ENCODE measurements around the gene INSYN2B. TPM values are rescaled to one million over a fixed set of nuclear protein-coding genes. Genes with fewer than 3 reads are reported as not detected.

Gene INSYN2B
- total and polyA plus RNA-seq, 2 of the 4 experiments (the other 2 are of a cell fraction): 9.1 to 33.5 TPM

- H4K8ac ChIP-seq (ENCODE audit: low read depth in 2 of 2, low read length in 2 of 2): peak overlapping the region; percentile 33 to 84
- H2BK15ac ChIP-seq (ENCODE audit: low read depth, low read length): peak overlapping the region; percentile 11; the same call in 1 of the 3 replicates
- no peaks in the 10 kb centered on the region for H3K9me3 ChIP-seq (ENCODE audit: control insufficient read depth, insufficient read depth, low read length)
- H3K27me3 ChIP-seq (ENCODE audit: control insufficient read depth, insufficient read depth, low read length): no peaks in the 10 kb centered on the region
- peak overlapping the region; percentile 97 for H3K56ac ChIP-seq (ENCODE audit: extremely low read depth, insufficient read depth, low read length)
- BruUV-seq (replicated peaks): TSS peak; percentile 64
- dilution Hi-C loops (cut with HindIII; ENCODE audit: low sequenced_read_pairs, unreplicated experiment): no loop called here
- ATAC-seq (ENCODE audit: low read depth) (peak; percentile 13), DNase-seq (peak; percentile 28)
- CTCF ChIA-PET: interaction anchor here (0.8 to 2.7 kb wide), 50 partner anchors 8 to 537 kb away, joined by 3 to 117 read pairs (median 5); no protein-coding TSS in a partner anchor
- peak overlapping the region; percentile 74 for H4K91ac ChIP-seq (ENCODE audit: insufficient read depth, low read depth, low read length)
- H3K4ac ChIP-seq (ENCODE audit: low read depth, low read length): peak overlapping the region; percentile 89
- peak overlapping the region; percentile 76; the same call in 1 of the 2 replicates for H4K5ac ChIP-seq (ENCODE audit: low read depth, low read length)
- H3K14ac ChIP-seq (replicated peaks; ENCODE audit: low read depth, low read length): peak overlapping the region; percentile 94
- peak overlapping the region; percentile 86 for H2AFZ ChIP-seq (replicated peaks; ENCODE audit: low read length, poor library complexity)
- no CpG with 5 or more reads among the region's 3 CpGs for WGBS, 2 experiments (ENCODE audit: extremely low coverage in 2 of 2, insufficient read length in 1 of 2)
- TF ChIP-seq RFX5 (IDR thresholded peaks at IDR 0.05; ENCODE audit: low read depth, low read length) (no peak), CTCF (conservative IDR thresholded peaks at IDR 0.05; ENCODE audit: low read depth, low read length) (no peak), MXI1 (IDR thresholded peaks at IDR 0.05; ENCODE audit: borderline replicate concordance, low read depth, low read length) (no peak), MAFK (IDR thresholded peaks at IDR 0.05; ENCODE audit: low read depth, low read length) (no peak), RCOR1 (IDR thresholded peaks at IDR 0.05; ENCODE audit: insufficient replicate concordance, low read length) (no peak), BHLHE40 (IDR thresholded peaks at IDR 0.05; ENCODE audit: low read depth, low read length) (no peak), CEBPB (IDR thresholded peaks at IDR 0.05; ENCODE audit: low read depth, low read length) (no peak), RAD21 (IDR thresholded peaks at IDR 0.05; ENCODE audit: low read length) (no peak), NFE2L2 (IDR thresholded peaks at IDR 0.05; ENCODE audit: low read depth, low read length) (no peak), USF2 (IDR thresholded peaks at IDR 0.05; ENCODE audit: low read depth, low read length) (no peak), CHD1 (IDR thresholded peaks at IDR 0.05; ENCODE audit: low read depth, low read length) (no peak), ELK1 (IDR thresholded peaks at IDR 0.05; ENCODE audit: borderline replicate concordance, low read depth, low read length) (no peak), FOS (IDR thresholded peaks at IDR 0.05; ENCODE audit: low read depth, low read length) (no peak)
- peak overlapping the region; percentile 92 for H2BK120ac ChIP-seq (ENCODE audit: low read depth, low read length)
- H3K27ac ChIP-seq (ENCODE audit: insufficient read depth, low read length): peak overlapping the region; percentile 85
- peak overlapping the region; percentile 95 for H3K18ac ChIP-seq (ENCODE audit: low read depth, low read length)
- peak overlapping the region; percentile 91 for H3K9ac ChIP-seq (ENCODE audit: low read depth, low read length)
- intact Hi-C loops (cut with micrococcal nuclease): loop anchor here (1.0 to 2.0 kb wide), 5 partner anchors 91 to 395 kb away; no protein-coding TSS in a partner anchor
- peaks cover 3% of the 10 kb centered on the region for H3K9me1 ChIP-seq (ENCODE audit: insufficient read depth, low read length)
- peak overlapping the region; percentile 66 for H3K4me3 ChIP-seq (ENCODE audit: insufficient read depth, low read depth, low read length)
- 0 out of 2 replicates have a peak overlapping the region, but pooled peaks have one; percentile 57 for H2AK5ac ChIP-seq (ENCODE audit: low read depth, low read length)
- peak overlapping the region; percentile 83 for H3K23ac ChIP-seq (ENCODE audit: low read depth, low read length)
- peak overlapping the region; percentile 82 for H2BK20ac ChIP-seq (ENCODE audit: low read depth, low read length)
- H4K20me1 ChIP-seq (ENCODE audit: insufficient read depth, low read length): no peaks in the 10 kb centered on the region
- POLR2A ChIA-PET (ENCODE audit: unreplicated experiment): interaction anchor here (0.5 to 0.6 kb wide), 2 partner anchors 12 to 308 kb away, joined by 3 read pairs; no protein-coding TSS in a partner anchor
- H3K4me2 ChIP-seq (ENCODE audit: low read depth, low read length): peak overlapping the region; percentile 98
- in situ Hi-C loops (cut with MboI; ENCODE audit: low sequenced_read_pairs): loop anchor here (5.0 kb wide), 1 partner anchor 278 kb away; no protein-coding TSS in a partner anchor
- peaks cover 8 to 49% of the 10 kb centered on the region in 2 experiments; a peak in 3 of 4 replicates for H3K79me1 ChIP-seq (ENCODE audit: low read depth in 1 of 2, low read length in 2 of 2)
- no peaks in the 10 kb centered on the region for H3K36me3 ChIP-seq (ENCODE audit: control insufficient read depth, insufficient read depth, low read length)
- peak overlapping the region; percentile 31 for H2AK9ac ChIP-seq (replicated peaks; ENCODE audit: low read depth, low read length, poor library complexity)
- H3K4me1 ChIP-seq (ENCODE audit: control insufficient read depth, insufficient read depth, low read length): peaks cover 21% of the 10 kb centered on the region
- H2BK5ac ChIP-seq (ENCODE audit: low read depth, low read length, poor library complexity, severe bottlenecking): peak overlapping the region; percentile 89
Observed at GRCh38 chr5:169979871-169980270, 424 bp downstream of the INSYN2B start.
